Right atrium auricular region (tissue), 2 donors: Measurements from ENCODE around the gene EIF3K. TPM values are rescaled to one million over a fixed set of nuclear protein-coding genes. Genes with fewer than 3 reads are reported as not detected.

Experiments used
- DNase-seq: peaks from one replicate; pipeline ENCODE4 v3.0.0-alpha.2; 2019; ENCODE audit warnings: low spot score
- H3K27ac ChIP-seq, 2 donors: fragments of 200-600 bp; sonication (generic); 1 replicate in 1 of 2; 2 replicates in 1 of 2; pipeline ENCODE4 v1.5.1; 2016 to 2019
- H3K27me3 ChIP-seq, 2 donors: fragments of 200-600 bp; sonication (generic); one replicate each; pipeline versions ENCODE4 v1.5.1 to v1.6.0; 2017 to 2019
- H3K36me3 ChIP-seq: fragments of 200-600 bp; sonication (generic); one replicate; pipeline ENCODE4 v1.5.1; 2016
- H3K4me1 ChIP-seq, 2 donors: fragments of 200-600 bp; sonication (generic); one replicate each; pipeline versions ENCODE4 v1.5.1 to v1.6.0; 2017 to 2019
- H3K4me3 ChIP-seq, 2 donors: fragments of 200-600 bp; sonication (generic); 1 replicate in 1 of 2; 2 replicates in 1 of 2; pipeline ENCODE4 v1.5.1; 2017 to 2019; ENCODE audit warnings: mild to moderate bottlenecking in 1 of 2, moderate library complexity in 1 of 2
- H3K9me3 ChIP-seq, 2 donors: fragments of 200-600 bp; sonication (generic); one replicate each; pipeline ENCODE4 v1.5.1; 2019
- total RNA-seq, 2 donors: library from RNA; depleted of rRNA; stranded (reverse); fragments of >200 nt; gene quantifications; one replicate each; pipeline ENCODE4 v1.1.0, GENCODE V29; 2016
- TF ChIP-seq, protein P1 (sequence below), 2 donors: fragments of 200-600 bp; sonication (generic); IDR thresholded peaks; one replicate each; pipeline ENCODE4 v1.5.1; 2019; ENCODE audit warnings: antibody characterized with exemption in 2 of 2

Gene EIF3K
- total RNA-seq, 2 donors from 2014 or later: 716 to 786 TPM

DNA sequence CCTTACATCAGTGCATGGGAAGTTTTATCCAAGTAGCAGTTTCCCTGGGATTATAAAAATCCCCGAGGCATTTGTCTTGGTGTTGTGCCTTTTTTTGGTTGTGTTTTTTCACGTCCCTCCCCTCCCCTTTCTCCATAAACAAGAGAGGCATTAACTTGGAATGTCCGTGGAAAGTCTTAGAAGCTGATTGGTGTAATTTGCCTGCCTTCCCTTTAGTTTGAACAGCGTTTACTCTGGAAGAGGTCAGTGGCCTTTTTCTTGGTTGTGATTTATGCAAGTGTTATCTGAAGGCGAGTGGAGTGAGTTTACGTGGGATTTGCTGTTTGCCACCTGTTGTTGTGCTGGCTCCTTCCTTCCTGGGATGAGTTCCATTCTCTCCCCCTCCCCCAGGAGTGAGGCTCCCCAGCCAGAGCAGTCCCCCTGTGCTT is 35.7 kb downstream of the EIF3K start:
- Histone ChIP-seq H3K4me1 (peaks cover 5 to 100% of the 10 kb centered on the region in 2 donors), H3K4me3 (no peak overlapping the region)

DNA sequence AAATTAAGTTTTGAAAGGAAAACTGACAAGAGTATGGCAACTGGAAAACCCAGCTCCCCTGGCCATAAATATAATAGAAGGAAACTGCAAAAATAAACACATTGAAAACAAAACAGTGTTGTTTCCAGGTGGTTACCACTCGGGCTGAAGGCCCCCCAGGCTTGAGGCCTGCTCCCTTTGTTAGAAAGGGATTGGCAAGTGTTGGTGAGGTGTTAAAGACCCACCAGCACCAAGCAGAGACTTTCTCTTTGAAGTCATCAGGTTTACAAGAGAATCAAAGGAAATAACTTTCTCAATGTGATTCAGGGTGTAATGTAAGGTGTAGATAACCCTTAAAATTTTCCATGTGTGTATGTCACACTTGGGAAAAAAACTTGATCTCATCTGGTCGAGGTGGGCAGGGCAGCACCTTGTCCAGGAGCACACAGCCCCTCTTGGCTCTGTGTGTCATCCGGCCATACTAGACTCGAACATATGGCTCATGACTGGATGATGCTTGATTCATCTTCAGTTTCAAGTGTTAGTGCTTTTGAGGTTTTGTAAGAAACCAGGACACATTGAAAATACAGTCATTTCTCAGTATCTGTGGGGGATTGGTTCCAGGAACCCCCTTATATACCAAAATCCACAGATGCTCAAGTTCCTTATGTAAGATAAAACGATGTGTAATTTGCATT is 36.3 kb downstream of the EIF3K start:
- peaks cover 9% of the 10 kb centered on the region for H3K36me3 ChIP-seq
- no peak overlapping the region for H3K4me3 ChIP-seq
- peak overlapping the region; percentile 97 to 98 for H3K27ac ChIP-seq
- no peaks in the 10 kb centered on the region for H3K9me3 ChIP-seq
- no peaks in the 10 kb centered on the region for H3K27me3 ChIP-seq
- TF ChIP-seq, protein P1, sequence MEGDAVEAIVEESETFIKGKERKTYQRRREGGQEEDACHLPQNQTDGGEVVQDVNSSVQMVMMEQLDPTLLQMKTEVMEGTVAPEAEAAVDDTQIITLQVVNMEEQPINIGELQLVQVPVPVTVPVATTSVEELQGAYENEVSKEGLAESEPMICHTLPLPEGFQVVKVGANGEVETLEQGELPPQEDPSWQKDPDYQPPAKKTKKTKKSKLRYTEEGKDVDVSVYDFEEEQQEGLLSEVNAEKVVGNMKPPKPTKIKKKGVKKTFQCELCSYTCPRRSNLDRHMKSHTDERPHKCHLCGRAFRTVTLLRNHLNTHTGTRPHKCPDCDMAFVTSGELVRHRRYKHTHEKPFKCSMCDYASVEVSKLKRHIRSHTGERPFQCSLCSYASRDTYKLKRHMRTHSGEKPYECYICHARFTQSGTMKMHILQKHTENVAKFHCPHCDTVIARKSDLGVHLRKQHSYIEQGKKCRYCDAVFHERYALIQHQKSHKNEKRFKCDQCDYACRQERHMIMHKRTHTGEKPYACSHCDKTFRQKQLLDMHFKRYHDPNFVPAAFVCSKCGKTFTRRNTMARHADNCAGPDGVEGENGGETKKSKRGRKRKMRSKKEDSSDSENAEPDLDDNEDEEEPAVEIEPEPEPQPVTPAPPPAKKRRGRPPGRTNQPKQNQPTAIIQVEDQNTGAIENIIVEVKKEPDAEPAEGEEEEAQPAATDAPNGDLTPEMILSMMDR (IDR thresholded peaks at IDR 0.05): no peak
- H3K4me1 ChIP-seq: peaks cover 5 to 100% of the 10 kb centered on the region in 2 donors
- no peak for DNase-seq

More for the DNA sequence above, 35.7 kb downstream of the EIF3K start:
- no peak for DNase-seq
- Histone ChIP-seq H3K36me3 (peaks cover 9% of the 10 kb centered on the region), H3K9me3 (no peaks in the 10 kb centered on the region), H3K27ac (peak overlapping the region; percentile 97 to 98), H3K27me3 (no peaks in the 10 kb centered on the region)
- TF ChIP-seq, protein P1 (IDR thresholded peaks at IDR 0.05): no peak

DNA sequence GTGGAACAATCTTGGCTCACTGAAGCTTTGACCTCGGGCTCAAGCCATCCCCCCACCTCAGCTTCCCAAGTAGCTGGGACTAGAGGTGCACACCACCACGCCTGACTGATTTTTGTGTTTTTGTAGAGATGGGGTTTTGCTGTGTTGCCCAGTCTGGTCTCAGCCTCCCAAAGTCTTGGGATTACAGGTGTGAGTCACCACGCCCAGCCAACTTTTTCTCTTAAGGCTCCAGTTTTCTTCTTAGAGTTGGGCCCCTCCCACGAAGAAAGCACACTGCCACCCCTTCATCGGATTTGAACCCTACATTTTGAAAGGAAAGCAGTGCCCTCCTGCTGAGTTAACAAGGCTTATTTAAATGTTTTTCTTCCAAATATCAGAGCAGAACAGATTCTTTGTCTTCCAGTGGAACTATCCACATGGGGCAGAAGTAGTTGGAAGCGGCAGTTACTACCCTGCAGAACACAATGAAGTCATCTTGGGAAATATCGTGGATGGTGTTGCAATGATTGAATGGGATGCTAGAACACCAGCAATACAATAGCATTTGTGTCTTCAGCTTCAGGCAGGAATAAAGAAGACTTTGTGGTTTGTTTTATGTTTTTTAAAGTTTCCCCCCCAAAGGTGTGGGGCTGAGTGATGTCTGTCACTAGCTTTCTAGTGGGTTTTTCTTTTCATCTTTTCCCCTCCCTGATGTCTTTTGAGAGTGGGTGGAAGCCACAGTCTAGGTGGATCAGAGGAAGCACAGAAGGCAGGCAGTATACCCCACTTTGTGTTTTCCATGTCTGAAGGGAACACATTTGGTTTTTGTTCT is 37.4 kb downstream of the EIF3K start:
- peak overlapping the region; percentile 97 to 98 for H3K27ac ChIP-seq
- no peaks in the 10 kb centered on the region for H3K27me3 ChIP-seq
- no peak for DNase-seq
- no peak overlapping the region for H3K4me3 ChIP-seq
- H3K4me1 ChIP-seq: peaks cover 5 to 100% of the 10 kb centered on the region in 2 donors
- no peaks in the 10 kb centered on the region for H3K9me3 ChIP-seq
- peaks cover 19% of the 10 kb centered on the region for H3K36me3 ChIP-seq
- TF ChIP-seq, protein P1 (IDR thresholded peaks at IDR 0.05): no peak

DNA sequence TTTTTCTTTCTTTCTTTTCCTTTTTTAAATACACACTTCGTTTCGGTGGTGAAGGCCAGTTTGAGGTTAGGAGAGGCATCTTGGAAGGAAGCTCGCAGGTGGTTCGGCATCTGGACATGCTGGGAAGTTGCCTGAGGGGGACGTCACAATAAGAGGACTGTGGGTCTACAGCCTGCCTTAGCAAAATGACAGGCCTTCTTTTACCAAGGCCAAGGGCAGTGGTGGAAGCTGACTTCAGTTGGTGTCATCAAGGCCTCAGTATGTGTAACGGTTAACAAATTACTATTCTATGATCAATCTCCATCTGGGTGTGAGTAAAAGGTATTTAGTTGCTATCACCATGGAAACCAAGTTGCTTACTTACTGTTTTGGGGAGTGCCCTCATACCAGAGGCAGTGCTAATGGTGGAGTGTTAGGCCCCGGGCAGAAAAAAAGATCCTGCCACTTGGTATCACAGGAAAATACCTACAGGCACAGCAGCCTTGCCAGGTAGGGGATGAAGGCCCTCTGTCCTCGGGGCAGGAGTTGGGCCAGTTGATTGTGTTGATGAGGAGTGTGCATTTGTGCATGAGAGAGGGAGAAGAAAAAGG is 38.7 kb downstream of the EIF3K start:
- peaks cover 21% of the 10 kb centered on the region for H3K36me3 ChIP-seq
- H3K4me1 ChIP-seq: peaks cover 5 to 100% of the 10 kb centered on the region in 2 donors
- TF ChIP-seq, protein P1 (IDR thresholded peaks at IDR 0.05): no peak
- no peak overlapping the region for H3K4me3 ChIP-seq
- no peak for DNase-seq
- H3K27me3 ChIP-seq: no peaks in the 10 kb centered on the region
- peak overlapping the region; percentile 97 to 98 for H3K27ac ChIP-seq
- H3K9me3 ChIP-seq: no peaks in the 10 kb centered on the region

DNA sequence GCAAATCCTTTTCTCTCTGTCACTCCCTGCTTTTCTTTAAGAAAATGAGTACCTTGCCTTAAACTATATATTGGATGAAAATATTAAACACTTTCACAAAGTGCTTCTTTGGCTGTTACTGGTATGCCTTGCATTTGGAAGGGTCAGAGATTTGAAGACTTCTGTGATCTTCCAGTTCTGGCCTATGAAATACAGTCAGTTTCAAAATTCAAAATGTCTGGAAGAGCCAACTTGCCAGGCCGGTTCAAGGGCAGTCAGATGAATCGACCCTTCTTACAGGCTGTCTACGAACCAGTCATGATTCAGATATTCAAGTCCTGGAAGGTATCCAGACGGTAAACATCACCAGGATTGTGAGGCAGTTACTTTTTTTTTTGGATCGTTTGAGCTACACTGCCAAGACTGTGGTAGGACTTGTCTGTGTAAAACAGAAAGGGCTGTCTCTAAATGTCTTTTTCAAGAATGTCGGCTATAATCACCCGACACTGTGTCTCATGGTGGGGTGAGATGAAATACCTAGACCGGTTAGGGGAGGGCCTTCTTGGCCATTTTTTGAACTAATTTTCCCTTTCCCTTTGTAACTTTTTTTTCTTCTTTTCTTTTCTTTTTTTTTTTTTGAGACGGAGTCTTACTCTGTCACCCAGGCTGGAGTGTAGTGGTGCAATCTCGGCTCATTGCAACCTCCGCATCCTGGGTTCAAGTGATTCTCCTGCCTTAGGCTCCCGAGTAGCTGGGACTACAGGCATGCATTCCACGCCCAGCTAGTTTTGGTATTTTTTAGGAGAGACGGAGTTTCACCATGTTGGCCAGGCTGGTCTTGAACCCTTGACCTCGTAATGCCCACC is 39.7 kb downstream of the EIF3K start:
- Histone ChIP-seq H3K27me3 (no peaks in the 10 kb centered on the region), H3K36me3 (peaks cover 21% of the 10 kb centered on the region), H3K27ac (peak overlapping the region; percentile 97 to 98), H3K9me3 (no peaks in the 10 kb centered on the region), H3K4me3 (peak overlapping the region in 1 of 2 donors; percentile 26), H3K4me1 (peaks cover 5 to 100% of the 10 kb centered on the region in 2 donors)
- TF ChIP-seq, protein P1 (IDR thresholded peaks at IDR 0.05): no peak
- DNase-seq: no peak
